Fibroblast of the aortic adventitia (primary cell): ENCODE results near the gene ZC3H12D. TPM values are rescaled to one million over a fixed set of nuclear protein-coding genes. Genes with fewer than 3 reads are reported as not detected.
"Not testable (repeated sequence)": the region's sequence is repeated elsewhere in the genome, so short reads cannot be mapped to it uniquely, and the experiment has no call there.

Experiments
- DNase-seq: peaks from one replicate; pipeline ENCODE4 v3.0.0-alpha.2; 2010; ENCODE audit warnings: low read depth
- H3K4me3 ChIP-seq: 2 replicates; pipeline ENCODE4 v1.5.1; 2011; ENCODE audit warnings: low read depth, mild to moderate bottlenecking, control low read depth, low read length, moderate library complexity
- total RNA-seq: library from RNA; depleted of rRNA; stranded (reverse); fragments of >200 nt; gene quantifications from 2 replicates; pipeline ENCODE4 v1.2.3, GENCODE V29; 2012; ENCODE audit warnings: low replicate concordance
- TF ChIP-seq, protein P1 (sequence below): IDR thresholded peaks from 2 replicates; pipeline ENCODE4 v1.5.1; 2011; ENCODE audit warnings: mild to moderate bottlenecking, low read length, control low read depth, inconsistent platforms; ENCODE audit not compliant: insufficient read depth

The ZC3H12D gene
- total RNA-seq, 1 donor, result 0.09 TPM

DNA sequence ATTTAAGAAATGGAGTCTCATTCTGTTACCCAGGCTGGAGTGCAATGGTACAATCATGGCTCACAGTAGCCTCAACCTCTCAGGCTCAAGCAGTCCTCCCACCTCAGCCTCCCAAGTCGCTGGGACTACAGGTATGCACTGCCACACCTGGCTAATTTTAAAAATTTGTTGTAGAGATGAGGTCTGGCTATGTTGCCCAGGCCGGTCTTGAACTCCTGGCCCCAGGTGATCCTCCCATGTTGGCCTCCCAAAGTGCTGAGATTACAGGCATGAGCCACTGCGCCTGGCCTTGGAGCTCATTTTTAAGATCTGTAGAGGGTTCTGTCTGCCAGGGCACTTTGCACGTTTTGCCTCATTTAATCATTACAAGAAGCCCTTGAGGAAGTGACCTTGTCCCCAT is 17.5 kb downstream of the ZC3H12D start:
- DNase-seq, result no peak
- H3K4me3 ChIP-seq, result no peak overlapping the region
- TF ChIP-seq, protein P1, sequence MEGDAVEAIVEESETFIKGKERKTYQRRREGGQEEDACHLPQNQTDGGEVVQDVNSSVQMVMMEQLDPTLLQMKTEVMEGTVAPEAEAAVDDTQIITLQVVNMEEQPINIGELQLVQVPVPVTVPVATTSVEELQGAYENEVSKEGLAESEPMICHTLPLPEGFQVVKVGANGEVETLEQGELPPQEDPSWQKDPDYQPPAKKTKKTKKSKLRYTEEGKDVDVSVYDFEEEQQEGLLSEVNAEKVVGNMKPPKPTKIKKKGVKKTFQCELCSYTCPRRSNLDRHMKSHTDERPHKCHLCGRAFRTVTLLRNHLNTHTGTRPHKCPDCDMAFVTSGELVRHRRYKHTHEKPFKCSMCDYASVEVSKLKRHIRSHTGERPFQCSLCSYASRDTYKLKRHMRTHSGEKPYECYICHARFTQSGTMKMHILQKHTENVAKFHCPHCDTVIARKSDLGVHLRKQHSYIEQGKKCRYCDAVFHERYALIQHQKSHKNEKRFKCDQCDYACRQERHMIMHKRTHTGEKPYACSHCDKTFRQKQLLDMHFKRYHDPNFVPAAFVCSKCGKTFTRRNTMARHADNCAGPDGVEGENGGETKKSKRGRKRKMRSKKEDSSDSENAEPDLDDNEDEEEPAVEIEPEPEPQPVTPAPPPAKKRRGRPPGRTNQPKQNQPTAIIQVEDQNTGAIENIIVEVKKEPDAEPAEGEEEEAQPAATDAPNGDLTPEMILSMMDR, result no peak

DNA sequence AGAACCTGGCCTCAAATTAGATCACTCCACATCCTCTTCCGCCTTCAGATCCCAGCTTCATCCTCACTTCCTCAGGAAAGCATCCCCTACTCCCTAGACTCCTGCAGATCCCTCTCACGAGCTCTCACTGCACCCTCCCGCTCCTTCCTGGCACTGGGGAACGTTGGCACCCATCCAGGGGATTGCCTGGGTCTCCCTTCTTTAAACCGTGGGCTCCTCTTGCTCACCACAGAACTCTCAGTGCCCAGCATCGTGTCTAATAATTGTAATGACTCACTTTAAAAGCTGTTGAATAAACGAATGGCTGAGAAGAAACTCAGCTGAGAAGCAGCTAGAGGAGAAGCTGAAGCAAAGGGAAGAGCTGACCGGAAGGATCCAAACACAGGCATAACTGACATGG is 20.4 kb downstream of the ZC3H12D start:
- TF ChIP-seq, protein P1, result no peak
- DNase-seq, result no peak
- H3K4me3 ChIP-seq, result no peak overlapping the region

DNA sequence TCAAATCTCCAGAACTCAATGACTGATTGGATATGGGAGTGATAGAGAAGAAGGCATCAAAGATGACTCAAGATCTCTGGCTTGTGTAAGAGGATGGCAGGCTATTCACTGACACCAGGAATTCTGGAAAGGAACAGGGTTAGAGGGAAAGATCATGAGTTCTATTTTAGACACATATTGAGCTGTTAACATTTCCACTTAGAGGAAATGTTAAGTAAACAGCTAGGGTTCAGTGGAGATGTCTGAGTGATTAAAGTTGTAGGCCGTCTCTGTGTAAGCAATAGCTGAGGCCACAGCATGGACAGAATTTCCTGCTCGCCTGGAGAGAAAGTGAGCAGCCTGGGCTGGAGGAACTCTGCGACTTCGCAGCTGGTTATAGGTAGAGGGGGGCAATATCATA is 21.0 kb downstream of the ZC3H12D start:
- DNase-seq, result no peak
- TF ChIP-seq, protein P1, result no peak

GRCh38 chr6:149462712-149463111 is 22.1 kb downstream of the ZC3H12D start:
- not testable (repeated sequence) for H3K4me3 ChIP-seq, DNase-seq

More for the DNA sequence above, 21.0 kb downstream of the ZC3H12D start:
- no peak overlapping the region for H3K4me3 ChIP-seq

DNA sequence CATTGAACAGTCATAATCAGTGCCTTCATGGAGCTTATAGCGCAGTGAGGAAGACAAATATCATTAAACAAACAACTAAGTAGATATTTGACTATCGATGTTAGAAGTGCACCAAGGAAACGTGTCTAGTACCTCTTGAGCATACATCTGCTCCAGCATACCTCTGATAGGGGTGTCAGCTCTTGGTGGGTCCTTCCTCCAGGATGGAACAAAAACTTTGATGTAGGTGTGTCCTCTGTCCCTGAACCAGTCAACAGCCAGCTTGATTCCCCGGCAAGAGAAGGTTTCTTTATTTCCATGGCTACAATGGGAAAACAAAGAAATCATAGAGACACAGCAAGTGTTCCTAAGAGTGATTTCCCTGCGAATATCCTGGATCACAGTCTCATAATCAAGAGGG is 23.1 kb downstream of the ZC3H12D start:
- no peak for DNase-seq
- TF ChIP-seq, protein P1, result no peak
- H3K4me3 ChIP-seq, result no peak overlapping the region

- H3K4me3 ChIP-seq, DNase-seq: not testable (repeated sequence)
Measured at GRCh38 chr6:149460249-149460648, 24.6 kb downstream of the ZC3H12D start.

DNA sequence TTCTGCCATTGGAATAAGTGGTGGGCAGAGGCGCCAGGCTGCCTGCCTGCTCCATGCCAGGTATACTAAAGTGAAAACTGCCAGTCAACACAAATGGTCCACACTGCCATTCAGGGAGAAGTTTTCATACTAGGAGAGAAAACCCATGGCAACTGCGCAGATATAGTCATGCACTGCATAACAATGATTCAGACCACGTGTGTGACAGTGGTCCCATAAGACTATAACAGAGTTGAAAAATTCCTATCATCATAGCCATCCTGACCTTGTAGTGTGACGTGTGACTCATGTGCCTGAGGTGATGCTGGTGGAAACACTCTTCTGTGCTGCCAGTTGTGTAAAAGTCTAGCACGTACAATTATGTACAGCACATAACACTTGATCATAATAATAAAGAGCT is 25.1 kb downstream of the ZC3H12D start:
- TF ChIP-seq, protein P1, result no peak
- DNase-seq, result no peak
- no peak overlapping the region for H3K4me3 ChIP-seq

- no peak for DNase-seq
- TF ChIP-seq, protein P1, result no peak
- H3K4me3 ChIP-seq, result no peak overlapping the region
Measured at GRCh38 chr6:149458806-149459205, 26.0 kb downstream of the ZC3H12D start.
